GM23248 (cell line): Measurements from ENCODE around the gene CPNE2. TPM values are rescaled to one million over a fixed set of nuclear protein-coding genes. Genes with fewer than 3 reads are reported as not detected.

Experiments used
- DNase-seq: peaks from one replicate; pipeline ENCODE4 v3.0.0-alpha.2; 2015
- H2AFZ ChIP-seq: fragments of 200-600 bp; sonication (generic); 2 replicates; pipeline ENCODE4 v1.6.1; 2016; ENCODE audit warnings: antibody characterized with exemption
- H3F3A ChIP-seq: fragments of 200-600 bp; sonication (generic); 2 replicates; pipeline ENCODE4 v1.6.1; 2016; ENCODE audit warnings: mild to moderate bottlenecking, antibody characterized with exemption, mixed run types; ENCODE audit not compliant: insufficient read depth
- H3K27ac ChIP-seq: fragments of 200-600 bp; sonication (generic); 2 replicates; pipeline ENCODE4 v1.5.1; 2016; ENCODE audit warnings: mild to moderate bottlenecking
- H3K27me3 ChIP-seq: fragments of 200-600 bp; sonication (generic); replicated peaks from 2 replicates; pipeline ENCODE4 v1.6.1; 2016; ENCODE audit warnings: mild to moderate bottlenecking; ENCODE audit not compliant: insufficient read depth
- H3K36me3 ChIP-seq: fragments of 200-600 bp; sonication (generic); 2 replicates; pipeline ENCODE4 v1.6.1; 2016; ENCODE audit warnings: low read depth, mild to moderate bottlenecking
- H3K4me1 ChIP-seq: fragments of 200-600 bp; sonication (generic); 2 replicates; pipeline ENCODE4 v1.6.1; 2016; ENCODE audit warnings: mild to moderate bottlenecking; ENCODE audit not compliant: insufficient read depth
- H3K4me2 ChIP-seq: fragments of 200-600 bp; sonication (generic); one replicate; pipeline ENCODE4 v1.6.1; 2016; ENCODE audit warnings: mild to moderate bottlenecking; ENCODE audit not compliant: unreplicated experiment
- H3K4me3 ChIP-seq: fragments of 200-600 bp; sonication (generic); 2 replicates; pipeline ENCODE4 v1.5.1; 2016; ENCODE audit warnings: mild to moderate bottlenecking
- H3K79me2 ChIP-seq: fragments of 200-600 bp; sonication (generic); 2 replicates; pipeline ENCODE4 v1.6.1; 2016; ENCODE audit warnings: mild to moderate bottlenecking; ENCODE audit not compliant: insufficient read depth
- H3K9ac ChIP-seq: fragments of 200-600 bp; sonication (generic); 2 replicates; pipeline ENCODE4 v1.6.1; 2016; ENCODE audit warnings: mild to moderate bottlenecking
- H3K9me2 ChIP-seq: fragments of 200-600 bp; sonication (generic); 2 replicates; pipeline ENCODE4 v1.6.1; 2016; ENCODE audit warnings: mixed run types, mild to moderate bottlenecking, moderate library complexity; ENCODE audit not compliant: insufficient read depth
- H3K9me3 ChIP-seq: fragments of 200-600 bp; sonication (generic); one replicate; pipeline ENCODE4 v1.6.1; 2017; ENCODE audit warnings: low read depth
- H4K20me1 ChIP-seq: fragments of 200-600 bp; sonication (generic); 2 replicates; pipeline ENCODE4 v1.6.0; 2016; ENCODE audit not compliant: insufficient read depth
- EZH2 ChIP-seq: fragments of 200-600 bp; sonication (generic); IDR thresholded peaks from 2 replicates; pipeline ENCODE4 v1.6.1; 2018; ENCODE audit warnings: antibody characterized with exemption, mild to moderate bottlenecking; ENCODE audit not compliant: insufficient read depth, poor library complexity, severe bottlenecking
- EZH2phosphoT487 ChIP-seq: fragments of 200-600 bp; sonication (generic); IDR thresholded peaks from 2 replicates; pipeline ENCODE4 v1.6.1; 2018; ENCODE audit warnings: antibody characterized with exemption, moderate library complexity, mild to moderate bottlenecking, low read depth; ENCODE audit not compliant: insufficient read depth
- WGBS, 2 experiments: methylation state at CpG; one replicate each; pipeline ENCODE4 v1.1.6; 2015 to 2017; ENCODE audit warnings: low lambda C conversion rate in 2 of 2, low coverage in 1 of 2; ENCODE audit errors: missing lambda C conversion rate in 2 of 2; 5-methylcytosine and 5-hydroxymethylcytosine counted together
- in situ Hi-C: fragments of 300-500 bp; cut with MboI; formaldehyde crosslinking; loops from 2 replicates; pipeline ENCODE4 v1.15.0; 2020
- polyA plus RNA-seq: library from polyadenylated mRNA; unstranded; fragments of >200 nt; fragmentation: Nextera tagmentation; extraction: Ambion mirVana; gene quantifications from 2 replicates; pipeline ENCODE4 v1.2.1, GENCODE V29; 2016
- total RNA-seq: library from RNA; depleted of rRNA; stranded (reverse); fragments of >200 nt; shearing (Covaris generic); gene quantifications from 2 replicates; pipeline ENCODE4 v1.2.3, GENCODE V29; 2014

Gene CPNE2
- total and polyA plus RNA-seq, 2 experiments from 2014 or later = 9.0 to 13.9 TPM

DNA sequence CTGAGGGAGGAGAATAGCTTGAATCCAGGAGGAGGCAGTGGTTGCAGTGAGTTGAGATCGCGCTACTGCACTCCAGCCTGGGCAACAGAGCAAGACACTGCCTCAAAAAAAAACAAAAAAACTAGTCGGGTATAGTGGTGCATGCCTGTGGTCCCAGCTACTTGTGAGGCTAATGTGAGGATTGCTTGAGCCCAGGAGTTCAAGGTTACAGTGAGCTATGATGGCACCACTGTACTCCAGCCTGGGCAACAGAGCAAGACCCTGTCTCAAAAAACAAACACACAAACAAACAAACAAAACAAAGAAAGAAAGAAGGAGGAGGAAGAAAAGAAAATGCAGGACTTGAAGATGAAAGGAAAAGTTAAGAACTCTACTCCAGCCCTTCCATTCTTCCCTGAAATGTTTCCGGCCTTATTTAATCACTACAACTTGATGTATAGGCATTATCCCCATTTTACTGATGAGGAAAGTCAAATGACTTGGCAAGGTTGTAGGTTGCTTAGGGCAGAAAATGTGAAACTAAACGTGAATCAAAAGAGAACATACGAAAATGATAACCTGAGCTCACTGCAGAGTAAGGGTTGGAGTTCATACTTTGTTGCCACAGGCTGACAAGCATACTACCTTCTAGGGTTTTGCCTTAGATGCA is 63.4 kb downstream of the CPNE2 start:
- no peak overlapping the region for H3K9ac ChIP-seq
- H3K36me3 ChIP-seq = peaks cover 36% of the 10 kb centered on the region; the same call in 1 of the 2 replicates
- WGBS, 2 experiments = 90 to 93% methylated on average over 6 of the region's 6 CpGs
- in situ Hi-C loops = no loop called here
- H3K27ac ChIP-seq = no peak overlapping the region
- no peak for DNase-seq
- H3K4me2 ChIP-seq = no peak overlapping the region
- no peaks in the 10 kb centered on the region for H3K9me2 ChIP-seq
- TF ChIP-seq EZH2 (no peak), EZH2phosphoT487 (no peak)
- no peak overlapping the region for H3K4me3 ChIP-seq
- H3F3A ChIP-seq = no peaks in the 10 kb centered on the region
- H3K79me2 ChIP-seq = no peaks in the 10 kb centered on the region
- no peaks in the 10 kb centered on the region for H4K20me1 ChIP-seq
- H2AFZ ChIP-seq = no peak overlapping the region
- H3K4me1 ChIP-seq = no peaks in the 10 kb centered on the region
- H3K27me3 ChIP-seq = no peaks in the 10 kb centered on the region
- H3K9me3 ChIP-seq = no peaks in the 10 kb centered on the region

DNA sequence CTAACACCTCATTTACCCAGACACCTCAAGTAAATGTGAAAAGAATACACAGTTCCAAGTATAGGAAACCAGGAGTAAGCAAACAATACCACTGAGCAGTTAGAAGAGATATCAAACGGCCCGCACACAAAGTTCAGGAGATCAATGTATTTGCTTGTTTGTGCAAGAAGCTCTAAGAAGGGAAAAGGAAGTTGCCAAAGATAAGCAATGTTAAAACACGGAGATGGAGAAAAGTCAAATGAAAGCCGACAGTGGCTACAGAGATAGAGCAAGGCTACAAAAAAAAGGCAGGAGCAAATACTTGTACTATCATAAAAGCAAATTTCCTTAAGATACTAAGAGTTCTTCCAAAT is 63.9 kb downstream of the CPNE2 start:
- in situ Hi-C loops = no loop called here
- Histone ChIP-seq H3K4me1 (no peaks in the 10 kb centered on the region), H3K9me2 (no peaks in the 10 kb centered on the region), H3K9me3 (no peaks in the 10 kb centered on the region), H3K4me2 (no peak overlapping the region), H3K27me3 (no peaks in the 10 kb centered on the region), H3F3A (no peaks in the 10 kb centered on the region), H3K27ac (no peak overlapping the region), H2AFZ (no peak overlapping the region), H3K4me3 (no peak overlapping the region), H3K36me3 (peaks cover 36% of the 10 kb centered on the region; the same call in 1 of the 2 replicates), H3K79me2 (no peaks in the 10 kb centered on the region), H4K20me1 (no peaks in the 10 kb centered on the region), H3K9ac (no peak overlapping the region)
- no peak for DNase-seq
- WGBS, 2 experiments = 96 to 100% methylated on average over 4 of the region's 4 CpGs
- no peak for TF ChIP-seq EZH2
- TF ChIP-seq EZH2phosphoT487 = no peak

DNA sequence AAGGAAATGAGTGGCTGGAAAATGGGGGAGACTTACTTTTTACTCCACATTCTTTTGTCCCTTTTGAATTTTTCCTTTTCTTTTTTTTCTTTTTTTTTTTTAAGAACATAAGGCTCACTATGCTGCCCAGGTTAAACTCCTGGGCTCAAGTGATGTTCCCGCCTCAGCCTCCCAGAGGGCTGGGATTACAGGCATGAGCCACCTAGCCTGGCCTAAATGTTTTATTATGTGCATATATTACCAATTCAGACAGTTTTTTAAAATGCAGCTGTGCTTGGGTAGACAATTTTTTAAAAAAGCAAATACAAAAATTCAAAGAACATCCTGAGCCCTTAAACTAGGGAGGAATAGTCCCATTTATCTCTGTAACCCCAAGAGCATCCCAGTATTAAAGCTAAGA is 65.2 kb downstream of the CPNE2 start:
- DNase-seq = no peak
- in situ Hi-C loops = no loop called here
- WGBS, 2 experiments = 95 to 100% methylated on average over 1 of the region's 1 CpG

GRCh38 chr16:57159447-57159846 is 67.1 kb downstream of the CPNE2 start:
- 85 to 87% methylated on average over 4 of the region's 4 CpGs for WGBS, 2 experiments
- Histone ChIP-seq H3K9me3 (no peaks in the 10 kb centered on the region), H3K9ac (no peak overlapping the region), H2AFZ (no peak overlapping the region), H3F3A (no peaks in the 10 kb centered on the region), H3K4me1 (no peaks in the 10 kb centered on the region), H3K4me2 (no peak overlapping the region), H4K20me1 (no peaks in the 10 kb centered on the region), H3K79me2 (no peaks in the 10 kb centered on the region), H3K4me3 (no peak overlapping the region), H3K36me3 (peaks cover 35% of the 10 kb centered on the region; the same call in 1 of the 2 replicates), H3K27ac (no peak overlapping the region), H3K27me3 (no peaks in the 10 kb centered on the region), H3K9me2 (no peaks in the 10 kb centered on the region)
- in situ Hi-C loops = no loop called here
- DNase-seq = no peak
- TF ChIP-seq EZH2phosphoT487 (no peak), EZH2 (no peak)

More for the DNA sequence above, 65.2 kb downstream of the CPNE2 start:
- H3K9me2 ChIP-seq = no peaks in the 10 kb centered on the region
- peaks cover 40% of the 10 kb centered on the region; the same call in 1 of the 2 replicates for H3K36me3 ChIP-seq
- H2AFZ ChIP-seq = no peak overlapping the region
- TF ChIP-seq EZH2phosphoT487 (no peak), EZH2 (no peak)
- no peaks in the 10 kb centered on the region for H4K20me1 ChIP-seq
- H3K27ac ChIP-seq = no peak overlapping the region
- H3K4me3 ChIP-seq = no peak overlapping the region
- no peaks in the 10 kb centered on the region for H3K79me2 ChIP-seq
- H3K27me3 ChIP-seq = no peaks in the 10 kb centered on the region
- H3F3A ChIP-seq = no peaks in the 10 kb centered on the region
- no peak overlapping the region for H3K9ac ChIP-seq
- no peaks in the 10 kb centered on the region for H3K4me1 ChIP-seq
- no peaks in the 10 kb centered on the region for H3K9me3 ChIP-seq
- no peak overlapping the region for H3K4me2 ChIP-seq
